ENCODE data around the gene ENO1. TPM values are rescaled to one million over a fixed set of nuclear protein-coding genes. Genes with fewer than 3 reads are reported as not detected.

The ENO1 gene
- polyA plus RNA-seq, 10 donors, result 334 to 487 (median 376) TPM

GRCh38 chr1:8873506-8874229 is 4.8 kb downstream of the ENO1 start:
- DNase-seq, result peak in 2 of 3 donors; percentile 46 to 92

- DNase-seq, result no peak
Observed at GRCh38 chr1:8873001-8873400, 5.5 kb downstream of the ENO1 start.

- no peak for DNase-seq
Observed at GRCh38 chr1:8871965-8872399, 6.5 kb downstream of the ENO1 start.

GRCh38 chr1:8871539-8871935 is 6.9 kb downstream of the ENO1 start:
- DNase-seq, result no peak

GRCh38 chr1:8870616-8871538 is 7.6 kb downstream of the ENO1 start:
- DNase-seq, result no peak

GRCh38 chr1:8870103-8870502 is 8.4 kb downstream of the ENO1 start:
- DNase-seq, result no peak

GRCh38 chr1:8867878-8868567 is 10.5 kb downstream of the ENO1 start:
- no peak for DNase-seq

- DNase-seq, result no peak
Observed at GRCh38 chr1:8866792-8867415, 11.6 kb downstream of the ENO1 start.

GRCh38 chr1:8866173-8866791 is 12.2 kb downstream of the ENO1 start:
- DNase-seq, result no peak

GRCh38 chr1:8864713-8865344 is 13.7 kb downstream of the ENO1 start:
- no peak for DNase-seq

- DNase-seq, result no peak
Observed at GRCh38 chr1:8863794-8864233, 14.7 kb downstream of the ENO1 start.

- no peak for DNase-seq
Observed at GRCh38 chr1:8863138-8863537, 15.3 kb downstream of the ENO1 start.

- no peak for DNase-seq
Observed at GRCh38 chr1:8862528-8862927, 16.0 kb downstream of the ENO1 start.

- DNase-seq, result no peak
Observed at GRCh38 chr1:8860738-8861516, 17.6 kb downstream of the ENO1 start.

GRCh38 chr1:8858888-8859706 is 19.4 kb downstream of the ENO1 start:
- peak in 1 of 3 donors; percentile 76 for DNase-seq

GRCh38 chr1:8858112-8858668 is 20.3 kb downstream of the ENO1 start:
- no peak for DNase-seq

GRCh38 chr1:8856689-8857412 is 21.6 kb downstream of the ENO1 start:
- no peak for DNase-seq

GRCh38 chr1:8854240-8854639 is 24.2 kb downstream of the ENO1 start:
- no peak for DNase-seq

Data from muscle of back (tissue), 11 donors.